HG03045 (cell line): Measurements from ENCODE around the gene PHF19.

Experiments used
- ATAC-seq: cut with Tn5 transposase; IDR thresholded peaks from one replicate; pipeline ENCODE4 v1.9.1; 2021; ENCODE audit warnings: mild to moderate bottlenecking, moderate library complexity; ENCODE audit not compliant: unreplicated experiment

PHF19 gene

DNA sequence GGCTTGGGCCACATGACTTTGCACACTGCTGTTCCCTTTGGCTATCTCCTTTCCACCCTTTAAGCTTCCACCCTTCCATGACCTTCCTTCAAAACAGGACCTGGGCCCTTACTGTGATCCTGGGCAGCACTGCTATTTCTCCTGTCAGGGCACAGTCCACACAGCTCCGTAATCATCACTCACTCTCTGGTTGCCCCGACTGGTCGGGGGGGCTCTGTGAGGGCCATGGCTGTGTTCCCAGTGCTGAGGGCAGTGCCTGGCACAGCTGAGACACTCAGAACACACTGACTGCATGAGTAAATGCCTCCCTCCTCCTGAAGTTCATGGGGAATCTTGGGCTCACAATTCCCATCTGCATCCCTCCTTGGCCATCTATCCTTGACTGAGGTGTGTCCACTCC lies 37.4 kb upstream of the PHF19 start:
- ATAC-seq, result no peak

DNA sequence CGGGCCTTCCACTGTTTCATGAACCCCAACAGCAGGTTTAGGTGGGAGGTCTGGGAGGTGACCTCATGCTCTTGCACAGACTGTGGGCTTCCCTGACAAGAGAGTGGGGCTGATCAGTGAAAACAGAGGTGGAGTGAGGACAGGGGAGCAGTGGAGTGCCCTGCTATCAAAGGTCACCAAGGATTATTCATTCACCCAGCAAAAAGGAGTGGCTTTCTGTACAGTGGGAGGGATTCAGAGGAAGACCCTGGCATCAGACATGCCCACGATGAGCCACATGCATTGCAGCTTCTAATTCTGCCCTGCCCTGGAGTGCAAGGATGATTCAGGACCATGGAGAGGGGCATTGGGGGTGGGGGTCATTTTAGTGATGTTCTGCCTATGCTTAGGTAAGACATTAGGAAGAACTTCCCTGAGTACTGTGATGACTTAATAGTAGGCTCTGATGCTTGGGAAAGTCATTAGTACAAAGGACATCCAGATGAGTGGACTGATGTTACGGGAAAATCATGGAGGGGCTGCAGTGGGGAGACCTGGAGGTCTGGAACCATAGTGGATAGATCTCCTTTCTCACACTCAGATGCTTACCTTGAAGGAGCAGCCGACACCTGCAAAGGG lies 36.8 kb upstream of the PHF19 start:
- ATAC-seq, result no peak

DNA sequence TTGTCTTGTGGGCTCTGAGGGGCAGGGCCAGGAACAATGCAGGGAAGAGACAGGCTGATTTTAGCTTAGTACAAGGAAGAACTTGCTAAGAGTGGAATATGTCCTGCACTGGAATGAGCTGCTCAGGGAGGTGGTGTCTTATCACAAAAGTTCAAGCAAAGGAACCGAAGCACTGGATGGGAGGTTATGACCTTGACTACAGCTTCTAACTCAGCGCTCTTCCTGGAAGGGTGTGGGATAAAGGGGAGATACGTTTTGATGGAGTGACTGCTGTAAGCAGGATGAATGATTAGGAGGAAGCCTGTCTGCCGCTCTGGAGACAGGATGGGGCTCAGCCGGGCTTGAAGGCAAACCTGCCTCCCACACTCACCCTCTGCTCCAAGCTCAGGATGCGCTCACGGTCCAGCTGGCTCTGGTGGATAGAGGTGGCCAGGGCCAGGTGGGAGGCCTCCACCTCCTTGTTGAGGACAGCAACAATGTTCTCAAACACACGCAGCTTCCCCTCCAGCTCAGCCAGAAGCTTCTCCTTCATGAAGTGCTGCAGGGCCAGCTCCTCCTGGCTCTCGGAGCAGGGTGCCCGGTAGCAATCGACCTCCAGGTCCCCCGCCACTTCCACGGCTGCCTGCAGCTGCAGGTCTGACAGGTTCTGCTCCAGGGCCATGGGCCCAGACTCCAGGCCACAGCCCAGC lies 36.1 kb upstream of the PHF19 start:
- no peak for ATAC-seq

DNA sequence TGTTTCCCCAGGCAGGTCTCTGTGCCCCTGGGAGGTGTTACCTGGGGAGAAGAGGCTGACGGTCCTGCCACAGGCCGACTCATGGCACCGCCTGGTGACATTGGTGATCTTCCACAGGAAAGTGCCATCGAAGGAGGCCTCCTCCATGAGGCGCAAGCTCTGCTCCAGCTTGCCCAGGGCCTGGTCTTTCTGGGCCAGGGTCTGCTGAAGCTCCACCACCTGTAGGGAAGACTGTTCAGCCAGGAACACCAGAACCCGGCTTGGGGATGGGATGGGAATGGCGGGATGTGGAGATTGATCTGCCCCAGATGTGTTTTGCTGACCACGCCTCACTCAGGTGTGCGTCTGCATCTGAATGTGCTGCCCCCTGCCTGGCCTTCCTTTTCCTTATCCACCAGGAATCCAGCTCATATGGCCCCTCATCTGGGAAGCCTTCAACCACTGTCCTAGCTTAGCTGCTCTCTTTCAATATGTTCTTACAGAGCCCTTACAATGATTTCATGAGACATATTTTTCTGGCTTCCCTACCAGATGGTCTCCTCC lies 34.4 kb upstream of the PHF19 start:
- no peak for ATAC-seq

DNA sequence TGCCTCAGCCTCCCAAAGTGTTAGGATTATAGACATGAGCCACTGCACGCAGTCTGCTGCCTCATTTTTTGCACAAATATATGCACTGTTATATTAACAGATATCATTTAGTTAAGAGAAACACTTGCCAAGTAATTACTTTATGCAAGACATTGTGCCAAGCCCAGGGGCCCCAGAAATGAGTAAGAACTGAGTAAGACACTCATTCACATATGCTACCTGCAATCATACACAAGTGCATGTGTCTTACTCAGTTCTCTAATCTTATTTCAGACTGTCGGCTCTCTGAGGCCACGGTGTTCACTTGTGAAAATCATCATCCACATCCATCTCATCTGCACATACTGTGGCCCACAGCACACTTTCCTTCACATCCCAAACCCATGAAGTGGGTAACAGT lies 33.7 kb upstream of the PHF19 start:
- no peak for ATAC-seq

DNA sequence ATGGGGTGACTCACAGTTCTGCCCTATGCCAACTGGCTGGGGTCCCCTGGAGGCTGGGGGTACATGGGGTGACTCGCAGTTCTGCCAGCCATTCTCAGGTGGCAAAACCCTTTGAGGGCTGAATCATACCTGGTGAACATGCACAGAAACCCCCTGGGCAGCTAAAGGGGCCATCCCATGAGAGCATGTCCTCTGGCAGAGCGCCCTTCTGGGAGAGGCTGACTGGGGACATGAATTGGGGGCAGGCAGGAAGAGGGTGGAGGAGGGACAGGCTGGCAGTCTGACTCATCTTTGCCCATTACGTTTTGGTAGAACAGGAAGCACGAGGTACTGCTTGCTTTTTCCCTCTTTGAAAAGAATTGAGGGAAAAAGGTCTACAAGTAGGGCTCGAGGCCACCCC lies 32.9 kb upstream of the PHF19 start:
- ATAC-seq, result no peak

DNA sequence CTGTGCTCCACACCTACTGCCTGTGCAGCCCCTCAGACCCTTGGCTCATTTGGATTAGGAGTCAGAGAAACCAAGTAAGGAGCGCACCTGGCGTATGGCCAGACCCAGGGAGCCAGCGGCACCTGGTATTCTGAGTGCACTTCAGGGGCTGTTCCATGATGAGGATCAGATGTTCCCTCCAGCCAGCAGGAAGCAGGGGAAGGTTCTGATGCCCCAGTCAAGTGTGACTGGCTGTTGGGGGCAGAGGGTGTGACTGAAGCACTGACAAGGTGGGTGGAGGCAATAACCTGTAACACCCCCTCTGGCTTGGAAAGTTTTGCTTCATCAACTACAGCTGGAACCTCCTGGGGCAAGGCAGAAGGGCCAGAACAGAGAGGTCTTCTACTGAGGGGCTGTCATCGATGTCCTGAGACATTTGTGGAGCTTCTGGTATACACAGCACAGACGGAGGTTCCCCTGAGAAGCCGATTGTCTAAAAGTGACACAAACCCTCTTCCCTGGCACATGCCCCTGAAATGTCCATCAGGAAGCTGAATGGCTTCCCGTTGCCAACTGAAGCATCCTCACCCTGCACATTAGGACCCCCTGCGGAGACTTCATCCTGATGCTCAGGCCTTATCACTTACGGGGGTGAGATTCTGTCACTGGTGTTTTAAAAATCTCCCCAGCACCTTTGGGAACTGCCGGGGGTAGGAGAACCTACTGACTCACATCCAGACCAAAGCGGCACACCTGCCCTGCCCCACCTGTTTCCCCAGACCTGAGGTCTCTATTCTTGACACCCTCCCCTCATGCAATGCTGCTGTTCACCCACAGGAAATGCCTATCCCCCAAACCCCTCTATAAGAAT lies 28.6 kb upstream of the PHF19 start:
- ATAC-seq, result no peak

DNA sequence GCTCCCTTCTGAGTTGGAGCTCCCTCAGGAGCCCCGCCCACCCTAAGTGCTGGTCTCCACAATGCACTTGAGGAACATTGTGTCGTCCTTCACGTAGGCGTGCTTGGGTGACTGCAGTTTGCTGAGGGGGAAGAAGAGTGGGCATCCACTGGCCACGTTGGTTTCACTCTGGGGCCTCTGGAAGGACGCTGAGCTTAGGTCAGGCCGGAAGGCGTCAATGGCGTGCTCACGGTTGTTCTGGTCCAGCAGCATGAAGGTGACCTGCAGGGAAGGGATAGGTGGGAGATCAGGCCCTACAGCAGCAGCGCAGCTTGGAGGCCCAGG lies 28.0 kb upstream of the PHF19 start:
- no peak for ATAC-seq

DNA sequence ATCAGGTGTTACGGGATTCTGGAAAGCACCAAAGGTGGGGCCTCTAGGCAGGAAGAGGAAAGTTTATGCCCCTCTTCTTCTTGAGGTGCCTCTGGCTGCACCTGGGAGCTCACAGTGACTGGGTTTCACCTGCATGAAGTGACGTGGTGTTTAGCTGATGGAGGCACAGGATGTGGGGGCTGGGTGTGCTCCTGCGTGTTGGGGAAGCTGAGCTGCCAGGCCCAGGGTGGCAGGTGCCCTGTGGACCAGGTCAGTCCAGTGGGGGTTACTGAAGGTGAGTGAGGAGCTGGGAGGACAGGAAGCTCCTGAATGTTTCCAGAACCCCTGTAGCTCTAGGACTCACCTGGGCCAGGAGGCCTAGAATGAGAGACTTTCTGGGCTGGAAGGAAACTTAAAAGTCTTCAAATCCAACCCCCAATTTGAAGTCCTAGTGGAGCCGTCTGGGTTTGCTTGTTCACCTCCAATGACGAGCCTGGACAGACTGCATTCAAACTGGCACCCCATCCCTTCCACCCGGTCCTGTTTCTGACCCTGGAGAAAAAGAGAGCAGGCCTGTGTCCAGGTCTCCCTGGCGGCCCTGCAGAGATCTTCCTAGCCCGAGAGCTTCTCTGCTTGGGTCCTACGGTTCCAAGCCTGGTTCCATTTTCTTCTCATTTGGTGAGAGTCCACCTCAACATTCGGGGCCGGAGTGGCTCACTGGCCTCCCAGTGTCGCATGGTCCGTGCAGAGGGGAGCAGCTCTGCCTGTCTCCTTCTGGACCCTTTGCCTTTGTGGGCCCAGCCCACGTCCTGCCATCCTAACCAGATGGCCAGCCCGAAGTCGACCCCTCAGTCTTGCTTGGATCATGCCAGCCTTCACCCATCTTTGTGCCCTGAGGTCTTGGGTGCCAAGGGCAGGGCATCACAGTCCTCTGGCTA lies 27.3 kb upstream of the PHF19 start:
- ATAC-seq, result no peak

DNA sequence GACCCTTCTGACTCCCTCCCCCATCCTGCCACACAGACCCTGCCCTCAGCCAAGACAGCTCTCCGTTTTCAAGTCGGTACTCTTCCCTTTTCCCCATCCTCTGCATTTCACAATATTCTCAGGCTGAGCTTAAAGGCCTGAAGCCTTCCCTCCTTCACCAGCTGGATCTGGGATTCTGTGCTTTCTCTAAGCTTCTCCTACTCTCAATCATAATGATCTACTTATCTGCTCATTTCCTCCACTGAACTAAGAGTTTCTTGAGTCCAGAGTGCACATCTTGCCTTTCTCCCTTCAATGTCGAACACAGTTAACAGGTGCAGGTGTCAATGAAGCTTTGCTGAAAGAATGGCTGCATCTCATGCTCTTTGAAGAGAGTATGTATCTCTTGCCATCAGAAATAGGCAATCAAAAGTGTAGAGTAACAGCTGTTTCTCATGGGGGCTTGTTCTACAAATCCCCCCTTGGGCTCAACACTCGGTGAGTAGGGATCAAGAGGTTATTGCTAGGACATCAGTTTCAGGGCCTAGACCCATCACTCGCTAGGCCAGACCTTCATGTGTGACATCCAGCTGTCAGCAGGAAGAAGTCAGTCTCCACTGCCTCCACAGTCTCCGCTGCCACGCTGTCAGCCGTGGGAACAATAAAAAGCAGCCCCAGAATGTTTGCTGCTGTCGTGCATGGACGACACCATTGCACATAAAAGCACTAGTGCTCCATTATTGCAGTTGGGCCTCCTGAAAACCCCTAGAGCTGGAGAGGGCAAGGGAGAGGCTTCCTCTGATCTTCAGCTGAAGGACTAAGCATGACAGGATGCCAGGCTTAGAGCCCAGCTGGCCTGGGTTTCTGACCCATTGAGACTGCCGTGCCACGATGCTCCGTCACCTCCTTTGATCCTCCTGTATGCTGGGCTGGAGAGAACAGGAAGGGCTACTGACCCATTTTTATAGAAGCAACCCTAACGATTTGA lies 25.9 kb upstream of the PHF19 start:
- ATAC-seq, result no peak

DNA sequence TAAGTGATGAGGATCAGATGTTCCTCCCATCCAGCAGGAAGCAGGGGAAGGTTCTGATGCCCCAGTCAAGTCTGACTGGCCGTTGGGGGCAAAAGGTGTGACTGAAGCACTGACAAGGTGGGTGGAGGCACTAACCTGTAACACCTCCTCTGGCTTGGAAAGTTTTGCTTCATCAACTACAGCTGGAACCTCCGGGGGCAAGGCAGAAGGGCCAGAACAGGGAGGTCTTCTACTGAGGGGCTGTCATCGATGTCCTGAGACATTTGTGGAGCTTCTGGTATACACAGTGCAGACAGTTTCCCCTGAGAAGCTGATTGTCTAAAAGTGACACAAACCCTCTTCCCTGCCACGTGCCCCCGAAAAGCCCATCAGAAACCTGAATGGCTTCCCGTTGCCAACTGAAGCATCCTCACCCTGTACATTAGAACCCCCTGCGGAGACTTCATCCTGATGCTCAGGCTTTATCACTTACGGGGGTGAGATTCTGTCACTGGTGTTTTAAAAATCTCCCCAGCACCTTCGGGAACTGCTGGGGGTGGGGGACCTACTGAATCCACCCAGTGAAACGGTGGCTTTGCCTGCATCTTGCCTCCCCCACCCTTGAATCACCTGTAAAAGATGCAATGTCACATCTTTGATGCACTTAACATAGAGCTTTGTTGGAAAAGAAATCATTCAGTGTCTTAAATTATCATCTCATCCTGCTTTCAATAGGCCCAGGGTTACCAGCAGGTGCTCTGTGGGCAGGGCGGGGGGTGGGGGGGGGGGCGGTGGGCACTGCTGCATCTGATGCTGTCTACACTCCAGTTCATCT lies 25.0 kb upstream of the PHF19 start:
- ATAC-seq, result no peak

DNA sequence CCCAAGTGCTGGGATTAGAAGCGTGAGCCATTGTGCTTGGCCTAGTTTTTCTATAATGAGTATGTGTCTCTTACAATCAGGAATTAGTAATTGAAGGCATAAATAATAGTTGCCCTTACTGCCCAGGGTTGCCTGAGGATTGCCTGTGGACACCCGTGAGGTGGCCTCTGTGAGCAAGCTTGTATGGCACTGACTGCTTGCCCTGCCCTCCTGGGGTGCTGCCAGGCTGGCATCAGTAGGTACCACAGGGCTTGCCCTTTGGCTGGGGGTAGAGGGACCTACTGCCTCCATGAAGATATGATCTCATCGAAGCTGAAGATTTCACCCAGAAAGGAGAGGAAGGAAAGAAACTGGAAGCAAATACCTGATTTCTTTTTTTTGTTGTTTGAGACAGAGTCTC lies 23.8 kb upstream of the PHF19 start:
- ATAC-seq, result no peak

DNA sequence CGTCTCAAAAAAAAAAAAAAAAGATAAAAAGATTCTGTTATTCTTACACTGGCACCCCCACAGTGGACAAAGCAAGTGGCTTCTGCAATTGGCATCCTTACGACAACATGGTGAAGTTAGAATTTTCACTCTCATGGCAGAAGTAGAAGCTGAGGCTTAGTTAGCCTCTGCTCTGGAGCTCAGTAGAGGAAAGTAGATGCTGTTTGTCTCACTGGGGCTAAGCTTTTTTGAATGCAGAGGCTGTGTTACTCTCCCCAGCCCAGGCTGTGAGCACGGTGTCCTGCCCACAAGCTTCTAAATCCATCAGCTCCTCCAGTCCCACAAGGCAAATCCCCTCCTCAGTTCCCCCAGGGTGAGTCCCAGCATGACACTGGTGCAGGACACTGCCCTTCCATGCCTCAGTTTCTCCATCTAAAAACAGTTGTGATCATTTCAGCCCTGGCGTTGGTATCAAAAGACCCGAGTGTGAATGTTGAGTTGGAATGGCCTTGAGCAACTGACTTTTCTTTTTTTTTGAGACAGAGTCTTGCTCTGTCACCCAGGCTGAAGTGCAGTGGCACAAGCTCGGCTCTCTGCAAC lies 22.6 kb upstream of the PHF19 start:
- ATAC-seq, result no peak

DNA sequence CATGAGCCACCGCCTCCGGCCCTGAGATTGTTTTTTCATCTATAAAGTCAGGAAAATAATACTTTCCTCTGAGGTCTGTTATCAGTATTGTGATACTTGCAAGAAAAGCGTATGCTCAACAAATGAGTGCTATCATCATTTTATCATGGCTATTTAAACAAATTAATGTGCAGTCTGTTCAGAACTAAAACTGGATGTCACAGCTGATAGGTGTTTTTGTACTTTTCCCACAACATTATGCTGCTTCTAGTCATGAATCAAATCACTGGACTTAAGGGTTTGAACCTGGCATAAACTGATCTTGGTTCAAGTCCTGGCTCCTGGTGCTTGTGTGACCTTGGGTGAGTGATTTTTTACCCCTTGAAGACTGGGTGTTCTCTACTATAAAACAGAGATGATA lies 21.4 kb upstream of the PHF19 start:
- ATAC-seq, result no peak

DNA sequence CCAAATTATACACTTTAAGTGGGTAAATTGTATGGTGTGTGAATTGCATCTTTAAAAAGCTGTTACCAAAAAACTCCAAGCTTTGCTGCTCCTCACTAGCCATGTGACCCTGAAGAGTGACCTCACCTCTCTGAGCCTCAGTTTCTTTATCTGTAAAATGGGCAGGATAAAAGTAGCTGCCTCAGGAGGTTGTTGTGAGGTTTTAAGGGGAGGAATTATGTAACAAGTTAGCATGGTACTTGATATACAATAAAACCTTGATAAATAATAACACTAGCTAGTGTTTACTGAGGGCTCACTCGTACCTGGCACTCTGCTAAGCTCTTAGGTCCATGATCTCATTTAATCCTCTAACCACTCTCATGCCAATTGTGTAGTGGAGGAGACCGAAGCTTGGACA lies 19.0 kb upstream of the PHF19 start:
- no peak for ATAC-seq

DNA sequence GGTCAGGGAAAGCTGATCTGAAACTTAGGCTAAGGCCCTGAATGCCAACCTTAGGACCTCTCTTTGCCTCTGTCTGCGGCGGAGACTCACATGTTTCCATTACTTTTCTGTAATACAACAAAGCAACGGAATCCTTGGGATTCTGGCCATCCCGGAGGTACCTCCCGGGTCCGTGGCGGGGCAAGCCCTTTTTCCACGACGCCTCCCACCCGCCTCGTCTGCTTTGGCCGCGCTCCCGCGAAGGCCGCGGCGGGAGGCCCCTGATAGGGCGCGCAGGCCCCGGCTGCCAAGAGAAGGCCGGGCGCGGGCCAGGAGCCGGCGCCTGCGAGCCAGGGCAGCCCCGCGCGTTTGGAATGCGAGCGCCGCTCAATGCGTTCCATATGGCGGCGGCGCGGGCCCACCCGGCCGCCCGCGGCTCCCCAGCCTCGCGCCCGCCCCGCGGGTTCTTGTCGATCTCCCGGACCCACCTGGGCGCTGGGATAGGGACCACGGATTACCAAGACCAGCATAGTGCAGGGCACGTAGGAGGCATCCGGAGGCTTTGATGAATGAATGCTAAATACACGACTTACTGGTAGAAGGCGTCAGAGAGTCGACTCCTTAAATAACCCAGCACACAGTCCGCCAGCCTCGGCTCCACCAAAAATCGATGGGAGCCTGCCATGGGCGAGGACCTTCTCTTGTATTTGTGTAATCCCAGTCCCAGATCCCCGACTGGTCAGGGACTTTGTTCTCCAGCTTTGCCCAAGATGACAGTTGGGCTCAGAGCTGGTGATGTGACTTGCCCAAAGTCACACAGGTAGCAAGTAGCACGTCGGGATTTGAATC lies 17.5 kb upstream of the PHF19 start:
- no peak for ATAC-seq

DNA sequence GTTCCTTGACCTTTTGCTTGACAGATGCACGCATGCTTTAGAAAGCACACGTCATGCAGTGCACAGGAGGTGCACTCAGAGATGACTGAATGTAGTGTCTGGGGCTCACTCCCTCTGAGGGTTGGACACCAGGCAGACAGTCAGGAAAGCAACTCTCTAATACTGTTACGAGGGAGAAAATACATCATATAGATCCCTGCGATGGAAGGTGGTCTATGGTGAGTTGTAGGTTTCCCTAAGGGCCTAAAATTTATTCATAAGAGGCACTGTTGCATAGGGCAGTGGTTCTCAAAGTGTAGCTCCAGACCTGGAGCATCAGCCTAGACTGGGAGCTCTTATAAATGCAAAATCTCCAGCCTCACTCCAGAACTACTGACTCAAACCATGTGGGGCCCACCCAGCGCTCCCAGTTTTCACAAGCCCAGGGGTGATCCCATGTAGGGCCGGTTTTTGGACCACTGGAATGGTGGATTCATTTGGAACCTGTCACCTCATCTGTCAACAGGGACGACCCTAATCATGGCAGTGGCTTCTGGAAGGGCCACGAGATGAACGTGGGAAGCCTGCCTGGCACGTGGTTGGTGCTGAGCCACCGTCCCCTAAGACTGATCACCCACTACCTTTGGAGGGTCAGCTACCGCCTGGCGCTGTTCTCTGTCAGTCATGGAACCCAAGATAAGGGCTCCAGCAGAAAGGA lies 16.8 kb upstream of the PHF19 start:
- no peak for ATAC-seq
